Suppressor macrophage treated with lipopolysaccharide for 1 hour (primary cell): Measurements from ENCODE around the gene GFRA1.

Experiments used
- DNase-seq, 3 donors: peaks; one replicate each; pipeline ENCODE4 v3.0.0-alpha.2; 2020 to 2022

GFRA1 gene

GRCh38 chr10:116121640-116122525 lies 151.1 kb downstream of the GFRA1 start:
- DNase-seq = no peak

DNA sequence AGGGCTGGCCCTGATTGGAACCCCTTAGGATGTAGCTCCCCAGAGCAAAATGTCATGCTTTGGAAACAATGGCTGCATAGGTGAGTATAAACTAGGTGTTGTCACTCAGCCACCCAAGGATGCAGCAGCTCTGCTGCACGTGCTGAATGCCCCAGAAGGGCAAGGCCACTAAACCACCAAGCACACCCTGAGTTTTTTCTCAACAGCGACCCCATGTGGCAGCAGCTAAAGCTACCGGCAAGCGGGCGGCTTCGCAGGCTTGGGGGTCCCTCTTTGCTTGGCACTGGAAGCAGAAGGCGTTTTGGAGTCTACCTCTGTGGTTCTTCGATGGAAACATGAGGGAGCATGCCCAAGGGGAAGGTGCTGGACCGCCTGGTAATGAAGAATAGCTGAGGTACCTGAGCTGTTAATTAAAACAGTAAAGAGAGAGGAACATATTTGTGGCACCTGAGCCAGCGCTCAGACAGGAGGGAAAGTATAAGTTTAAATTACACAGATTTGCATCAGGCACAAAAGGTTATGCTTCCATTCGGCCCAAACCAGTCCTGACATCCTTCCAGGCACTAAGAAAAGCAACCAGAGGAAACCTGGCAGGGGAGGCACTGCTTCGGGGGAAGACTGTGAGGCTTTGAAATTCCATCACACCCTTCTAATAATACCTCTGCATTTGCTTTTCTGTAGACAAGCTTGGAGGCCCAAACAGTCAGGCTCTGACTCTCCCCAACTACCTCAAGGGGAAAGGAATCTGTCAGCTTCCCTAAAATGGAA lies 152.1 kb downstream of the GFRA1 start:
- no peak for DNase-seq

DNA sequence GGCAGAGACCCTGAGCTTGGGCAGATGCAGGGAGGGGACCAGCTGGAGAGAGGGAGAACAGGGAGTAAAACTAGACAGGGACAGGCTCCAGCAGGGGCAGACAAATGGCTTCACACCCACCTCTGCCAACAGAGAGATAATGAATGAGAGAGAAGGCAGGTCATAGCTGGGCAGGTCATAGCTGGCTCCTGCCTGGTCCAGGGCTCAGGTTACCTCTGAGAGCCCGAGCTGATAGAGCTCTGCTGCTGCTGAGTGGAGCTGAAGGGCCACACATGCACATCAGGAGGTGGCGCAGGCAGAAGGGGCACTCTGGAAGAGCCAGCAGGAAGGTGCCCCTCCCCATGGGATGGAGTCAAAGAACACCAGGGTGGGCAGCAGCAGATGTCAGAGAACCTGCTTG lies 154.2 kb downstream of the GFRA1 start:
- DNase-seq = no peak

- DNase-seq = no peak
These were observed 157.2 kb downstream of the GFRA1 start for GRCh38 chr10:116115797-116116196.

DNA sequence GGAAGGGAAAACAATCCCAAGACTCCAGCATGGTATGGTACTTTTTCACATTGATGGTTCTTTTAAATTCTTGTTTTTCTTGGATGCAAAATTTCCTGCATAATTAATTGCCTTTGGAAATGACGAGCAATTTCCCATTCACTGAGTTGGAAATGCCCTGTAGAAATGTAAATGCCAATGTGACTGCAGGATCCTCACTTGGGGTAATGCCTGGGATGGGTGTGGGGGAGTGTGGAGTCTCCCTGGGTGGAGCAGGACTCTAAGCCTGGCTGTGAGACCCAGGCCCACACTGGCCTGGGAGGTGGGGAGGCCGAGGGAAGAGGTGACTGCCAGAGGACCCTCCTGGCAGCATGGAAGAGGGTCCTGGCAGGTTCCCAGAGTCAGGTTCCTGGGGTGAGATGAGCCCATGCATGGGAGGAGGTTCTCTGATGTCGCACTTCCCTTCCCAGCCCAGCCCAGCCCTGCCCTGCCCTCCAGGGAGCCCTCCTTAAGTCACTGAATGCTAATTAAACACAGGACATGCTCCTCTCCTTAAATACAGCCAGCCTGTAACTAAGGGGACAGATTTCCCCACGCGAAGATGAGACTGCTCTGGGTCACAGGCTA lies 157.9 kb downstream of the GFRA1 start:
- no peak for DNase-seq

- DNase-seq = no peak
These were observed 159.1 kb downstream of the GFRA1 start for GRCh38 chr10:116113721-116114501.

DNA sequence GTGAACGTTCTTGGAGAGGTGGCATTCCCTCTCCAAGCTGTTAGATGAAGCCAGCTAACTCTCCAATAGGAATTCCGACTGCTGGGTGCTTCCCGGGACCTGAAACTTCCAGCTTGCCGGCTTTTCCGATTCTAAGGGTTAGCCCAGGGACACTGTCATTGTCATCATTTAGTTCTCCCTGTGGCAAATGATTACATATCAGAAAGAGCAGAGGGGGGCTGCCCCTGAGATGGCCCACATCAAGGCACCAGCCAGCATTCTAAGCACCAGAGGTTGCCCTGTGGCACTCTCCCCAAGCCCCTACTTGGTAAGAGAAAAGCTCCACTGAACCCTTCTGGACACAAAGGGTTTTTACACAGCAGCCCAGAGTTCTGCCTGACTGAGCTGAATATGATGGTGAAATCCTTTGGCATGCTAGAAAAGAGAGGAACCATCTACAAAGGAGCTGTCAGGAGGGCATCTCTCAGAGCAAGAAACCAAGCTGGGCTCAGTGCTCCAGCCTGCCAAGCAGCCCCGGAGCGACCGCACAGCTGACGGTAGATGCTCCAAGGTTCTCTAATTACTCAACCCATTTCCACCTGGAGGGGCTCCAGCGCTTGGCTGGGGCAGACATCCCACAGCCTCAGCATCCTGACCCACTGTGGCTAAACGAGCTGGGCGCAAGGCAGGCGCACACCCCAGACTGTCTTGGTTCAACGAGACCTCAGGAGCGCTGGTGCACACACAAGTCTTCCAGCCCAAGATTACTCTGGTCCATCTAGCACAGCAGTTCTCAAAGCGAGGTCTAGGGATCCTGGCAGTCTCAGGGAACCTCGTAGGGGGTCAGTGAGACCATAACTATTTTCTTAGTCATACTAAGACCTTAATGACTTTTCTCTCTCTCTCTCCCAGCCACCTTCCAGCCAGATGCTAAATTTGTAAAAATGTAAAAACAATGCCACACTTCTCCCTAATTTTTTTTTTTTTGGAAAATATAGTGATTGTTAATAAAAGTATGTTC lies 160.5 kb downstream of the GFRA1 start:
- no peak for DNase-seq

DNA sequence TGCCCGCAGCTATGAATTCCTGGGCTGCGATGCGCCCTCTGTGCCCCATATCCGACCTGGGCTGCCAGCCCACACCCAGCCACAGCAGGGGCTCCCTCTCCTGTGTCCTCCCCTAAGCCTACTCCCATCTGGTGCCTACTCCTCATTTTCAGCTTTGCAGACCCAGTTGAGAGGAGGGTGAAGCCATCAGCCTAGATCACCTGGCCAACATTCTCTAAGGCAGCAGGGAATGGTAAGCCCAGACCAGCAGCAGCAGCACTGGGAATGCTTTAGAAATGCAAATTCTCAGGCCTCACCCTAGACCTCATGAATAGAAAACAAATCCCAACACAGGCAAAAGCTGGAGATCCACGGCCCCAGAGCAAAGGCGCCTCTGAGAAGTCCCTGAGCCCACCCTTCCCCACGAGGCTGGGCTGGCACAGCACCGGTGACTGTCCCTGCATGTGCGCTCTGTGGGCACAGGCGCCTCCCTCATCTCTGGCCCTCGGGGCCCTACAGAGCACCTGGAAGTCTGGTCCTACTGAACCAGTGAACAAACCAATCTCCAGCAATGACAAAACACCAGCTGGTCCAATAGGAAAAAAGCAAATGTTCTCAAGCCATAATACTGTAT lies 161.4 kb downstream of the GFRA1 start:
- DNase-seq = no peak

- no peak for DNase-seq
These were observed 162.3 kb downstream of the GFRA1 start for GRCh38 chr10:116110736-116111135.

- no peak for DNase-seq
These were observed 163.1 kb downstream of the GFRA1 start for GRCh38 chr10:116109881-116110280.

- no peak for DNase-seq
These were observed 163.5 kb downstream of the GFRA1 start for GRCh38 chr10:116109481-116109880.

DNA sequence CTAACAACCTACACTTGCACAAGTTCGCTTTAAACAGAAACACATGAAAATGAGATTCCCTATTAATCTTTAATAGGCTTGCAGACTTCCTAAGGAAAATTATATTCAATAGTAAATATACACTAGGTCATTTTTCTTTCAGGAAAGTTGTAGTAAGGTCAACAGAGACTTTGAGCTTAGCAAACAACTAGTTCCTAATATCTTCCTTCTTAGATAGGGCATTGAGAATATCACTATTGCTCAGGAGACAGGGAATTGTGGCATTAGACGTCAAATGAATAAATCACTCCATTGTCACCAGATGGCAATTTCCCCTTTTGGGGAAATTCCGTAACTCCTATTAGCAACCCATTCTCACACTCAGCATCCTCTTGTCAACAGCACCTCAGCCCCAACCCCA lies 164.9 kb downstream of the GFRA1 start:
- peak in 1 of 3 donors; percentile 4 for DNase-seq

- DNase-seq = no peak
These were observed 166.4 kb downstream of the GFRA1 start for GRCh38 chr10:116106611-116107010.

GRCh38 chr10:116105264-116105663 lies 167.7 kb downstream of the GFRA1 start:
- DNase-seq = no peak

GRCh38 chr10:116104210-116104932 lies 168.6 kb downstream of the GFRA1 start:
- DNase-seq = no peak

DNA sequence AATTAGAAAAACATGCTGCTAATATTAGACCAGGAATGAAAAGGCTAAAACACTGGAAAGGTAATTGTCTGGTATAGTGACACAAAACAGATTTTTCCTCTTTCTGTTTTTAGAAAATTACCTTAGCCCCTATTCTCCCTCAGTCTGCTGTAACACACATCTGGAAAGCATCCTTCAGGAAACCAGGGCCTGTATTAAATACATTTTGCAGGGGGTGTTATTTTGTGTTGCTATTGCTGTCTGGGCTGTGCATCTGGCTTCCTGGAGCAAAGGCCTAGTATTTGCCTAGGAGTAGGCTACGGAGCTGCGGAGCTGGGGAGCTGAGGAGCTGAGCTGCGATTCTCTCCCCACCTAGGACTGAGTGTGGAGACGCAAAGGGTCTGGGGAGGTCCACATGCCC lies 169.3 kb downstream of the GFRA1 start:
- no peak for DNase-seq

DNA sequence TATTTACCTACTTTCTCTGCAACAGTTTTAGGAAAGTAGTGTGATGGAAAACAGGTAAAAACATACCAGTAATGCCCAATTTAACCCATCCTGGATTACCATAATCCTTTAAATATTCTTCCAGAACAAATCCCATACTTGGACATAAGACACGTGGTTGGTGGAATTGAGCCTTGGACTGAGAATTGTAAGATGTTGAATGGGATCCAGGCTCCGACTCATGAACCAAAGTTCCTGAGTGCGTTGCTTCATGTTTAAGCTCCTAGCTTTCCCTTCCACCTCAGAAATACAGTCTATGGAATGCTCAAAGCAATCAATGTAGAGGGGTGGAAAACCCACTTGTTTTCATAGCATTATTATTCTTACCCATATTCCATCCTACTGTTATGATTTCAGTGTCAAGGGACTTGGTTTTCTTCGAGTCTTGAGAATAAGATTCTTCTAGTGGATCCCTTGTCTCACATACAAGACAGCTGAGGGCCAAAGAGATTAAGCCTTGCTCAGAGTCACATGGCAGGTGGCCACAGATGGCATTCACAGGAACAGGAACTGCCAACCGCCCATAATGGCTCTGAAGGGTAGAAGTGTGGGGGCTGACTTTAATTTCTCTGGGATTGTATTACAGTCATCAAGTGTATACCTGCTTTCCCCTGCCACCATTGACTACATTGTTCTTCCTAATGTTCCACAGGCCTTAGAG lies 171.2 kb downstream of the GFRA1 start:
- no peak for DNase-seq

DNA sequence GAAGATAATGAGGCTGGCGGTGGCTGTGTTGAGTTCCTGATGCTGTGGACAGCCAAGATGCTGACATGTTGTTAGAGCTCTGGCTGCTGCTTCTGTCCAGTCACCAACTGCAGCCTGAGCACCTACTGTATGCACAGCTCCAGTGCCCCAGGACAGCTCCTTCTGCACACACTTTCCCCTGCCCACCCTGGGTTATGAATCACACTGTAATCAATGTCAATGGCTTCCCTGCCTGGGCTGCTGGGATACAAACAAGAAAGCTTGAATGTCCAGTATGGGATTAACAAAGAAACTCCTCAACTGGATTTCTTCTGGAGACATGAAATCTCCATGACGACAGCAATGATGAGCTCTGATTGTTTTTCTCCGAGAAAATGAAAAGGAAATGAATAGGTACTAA lies 172.0 kb downstream of the GFRA1 start:
- DNase-seq = no peak

DNA sequence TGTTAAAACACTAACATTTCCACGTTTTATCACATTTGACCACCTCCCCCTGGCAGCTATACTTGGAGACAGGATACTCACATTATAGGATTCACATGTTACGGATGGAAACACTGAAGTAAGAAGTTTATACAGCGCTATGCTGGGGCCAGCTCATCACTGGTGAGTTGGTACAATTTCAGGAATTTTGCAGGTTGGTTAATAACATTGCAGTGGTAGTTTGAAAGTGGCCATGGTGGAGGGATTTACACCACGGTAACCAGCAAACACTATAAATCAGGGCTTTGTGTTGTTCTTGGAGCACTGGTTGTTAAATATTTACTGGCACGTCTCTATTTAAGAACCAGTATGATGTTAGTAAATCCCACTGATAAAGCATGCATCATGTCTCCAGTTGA lies 174.0 kb downstream of the GFRA1 start:
- no peak for DNase-seq
